Liver (tissue), 9 donors: Measurements from ENCODE around the gene SORL1. TPM values are rescaled to one million over a fixed set of nuclear protein-coding genes. Genes with fewer than 3 reads are reported as not detected.

Source experiments
- DNase-seq: peaks from one replicate; pipeline ENCODE4 v3.0.0-alpha.2; 2017; ENCODE audit warnings: low spot score
- H3K27ac ChIP-seq, 2 donors: one replicate each; pipeline ENCODE4 v1.7.0; 2013; ENCODE audit warnings: inconsistent platforms in 2 of 2, low read length in 2 of 2, control low read depth in 1 of 2, low read depth in 1 of 2, mild to moderate bottlenecking in 1 of 2
- H3K27me3 ChIP-seq, 4 donors: one replicate each; pipeline versions ENCODE4 v1.6.1 to v1.7.0; 2013; ENCODE audit warnings: low read length in 3 of 4, inconsistent platforms in 1 of 4, mild to moderate bottlenecking in 1 of 4, moderate library complexity in 1 of 4; ENCODE audit not compliant: control insufficient read depth in 4 of 4, insufficient read depth in 4 of 4
- H3K36me3 ChIP-seq, 4 donors: one replicate each; pipeline versions ENCODE4 v1.6.1 to v1.7.0; 2013; ENCODE audit warnings: low read length in 3 of 4, mild to moderate bottlenecking in 3 of 4, low read depth in 1 of 4, moderate library complexity in 1 of 4; ENCODE audit not compliant: control insufficient read depth in 4 of 4, insufficient read depth in 3 of 4
- H3K4me1 ChIP-seq, 4 donors: one replicate each; pipeline versions ENCODE4 v1.6.1 to v1.7.0; 2013; ENCODE audit warnings: low read length in 3 of 4, mild to moderate bottlenecking in 3 of 4, moderate library complexity in 1 of 4; ENCODE audit not compliant: control insufficient read depth in 4 of 4, insufficient read depth in 4 of 4
- H3K4me3 ChIP-seq, 3 donors: one replicate each; pipeline versions ENCODE4 v1.6.1 to v1.7.0; 2013; ENCODE audit warnings: low read length in 3 of 3, control low read depth in 1 of 3, low read depth in 1 of 3, mild to moderate bottlenecking in 1 of 3
- H3K9ac ChIP-seq, 2 donors: one replicate each; pipeline ENCODE4 v1.7.0; 2013; ENCODE audit warnings: low read length in 2 of 2, mild to moderate bottlenecking in 2 of 2, moderate library complexity in 2 of 2, control low read depth in 1 of 2, low read depth in 1 of 2
- H3K9me3 ChIP-seq, 4 donors: one replicate each; pipeline versions ENCODE4 v1.6.1 to v1.7.0; 2013; ENCODE audit warnings: low read length in 3 of 4; ENCODE audit not compliant: control insufficient read depth in 4 of 4
- CTCF ChIP-seq: fragments of 150-350 bp; IDR thresholded peaks from 2 replicates; pipeline ENCODE4 v1.5.1; 2017; ENCODE audit warnings: improper control_type of control experiment, low read depth, low read length; ENCODE audit not compliant: missing input control
- FOXA1 ChIP-seq: IDR thresholded peaks from 2 replicates; pipeline ENCODE4 v1.6.1; 2016; ENCODE audit warnings: antibody characterized with exemption
- HNF4A ChIP-seq, 2 donors: conservative IDR thresholded peaks; 2 replicates each; pipeline ENCODE4 v1.6.1; 2016; ENCODE audit warnings: antibody characterized with exemption in 2 of 2, mild to moderate bottlenecking in 2 of 2
- RXRA ChIP-seq, 2 donors: IDR thresholded peaks; 2 replicates each; pipeline ENCODE4 v1.6.1; 2017 to 2018; ENCODE audit warnings: antibody characterized with exemption in 2 of 2, mild to moderate bottlenecking in 1 of 2
- SP1 ChIP-seq: IDR thresholded peaks from 2 replicates; pipeline ENCODE4 v1.6.1; 2018; ENCODE audit warnings: antibody characterized with exemption, mild to moderate bottlenecking
- TAF1 ChIP-seq: conservative IDR thresholded peaks from 2 replicates; pipeline ENCODE4 v1.6.1; 2016; ENCODE audit warnings: antibody characterized with exemption, mild to moderate bottlenecking
- YY1 ChIP-seq: IDR thresholded peaks from 2 replicates; pipeline ENCODE4 v1.6.1; 2016; ENCODE audit warnings: antibody characterized with exemption, mild to moderate bottlenecking
- WGBS: extraction: QIAGEN DNeasy Blood & Tissue Kit; methylation state at CpG from one replicate; pipeline ENCODE4 v1.1.7; 2013; 5-methylcytosine and 5-hydroxymethylcytosine counted together
- polyA plus RNA-seq, 2 donors: library from polyadenylated mRNA; stranded (reverse) in 1 of 2; unstranded in 1 of 2; fragments of 200-250 nt in 1 of 2; fragments of >200 nt in 1 of 2; fragmentation: Nextera tagmentation in 1 of 2; extraction: Ambion mirVana in 1 of 2; gene quantifications; one replicate each; pipeline versions ENCODE4 v1.2.1 to v1.2.3, GENCODE V29; 2013 to 2015
- total RNA-seq, 2 donors: library from RNA; depleted of rRNA; stranded (reverse); fragments of >200 nt; gene quantifications; one replicate each; pipeline ENCODE4 v1.2.3, GENCODE V29; 2014
- TF ChIP-seq, protein P1 (sequence below): IDR thresholded peaks from 2 replicates; pipeline ENCODE4 v1.6.1; 2016; ENCODE audit warnings: antibody characterized with exemption, mild to moderate bottlenecking
- TF ChIP-seq, protein P2 (sequence below): IDR thresholded peaks from 2 replicates; pipeline ENCODE4 v1.6.1; 2016; ENCODE audit warnings: antibody characterized with exemption
- donor health status: healthy.
- donor health status: healthy.
- donor health status: healthy.
- donor health status: healthy.
- donor health status: healthy.

Gene SORL1
- total and polyA plus RNA-seq, 4 donors = 14.6 to 124 (median 25.4) TPM

GRCh38 chr11:121563003-121563402 is 110.9 kb downstream of the SORL1 start:
- H3K4me1 ChIP-seq = peaks cover 8 to 53% (median 21%) of the 10 kb centered on the region in 4 donors
- no peaks in the 10 kb centered on the region for H3K9me3 ChIP-seq
- no peak for DNase-seq
- 49% methylated on average over 4 of the region's 4 CpGs for WGBS
- no peak for TF ChIP-seq TAF1
- TF ChIP-seq HNF4A (conservative IDR thresholded peaks at IDR 0.05) = peak in 1 of 2 donors; percentile 20
- no peak for TF ChIP-seq YY1
- no peak for TF ChIP-seq SP1
- TF ChIP-seq, protein P1, sequence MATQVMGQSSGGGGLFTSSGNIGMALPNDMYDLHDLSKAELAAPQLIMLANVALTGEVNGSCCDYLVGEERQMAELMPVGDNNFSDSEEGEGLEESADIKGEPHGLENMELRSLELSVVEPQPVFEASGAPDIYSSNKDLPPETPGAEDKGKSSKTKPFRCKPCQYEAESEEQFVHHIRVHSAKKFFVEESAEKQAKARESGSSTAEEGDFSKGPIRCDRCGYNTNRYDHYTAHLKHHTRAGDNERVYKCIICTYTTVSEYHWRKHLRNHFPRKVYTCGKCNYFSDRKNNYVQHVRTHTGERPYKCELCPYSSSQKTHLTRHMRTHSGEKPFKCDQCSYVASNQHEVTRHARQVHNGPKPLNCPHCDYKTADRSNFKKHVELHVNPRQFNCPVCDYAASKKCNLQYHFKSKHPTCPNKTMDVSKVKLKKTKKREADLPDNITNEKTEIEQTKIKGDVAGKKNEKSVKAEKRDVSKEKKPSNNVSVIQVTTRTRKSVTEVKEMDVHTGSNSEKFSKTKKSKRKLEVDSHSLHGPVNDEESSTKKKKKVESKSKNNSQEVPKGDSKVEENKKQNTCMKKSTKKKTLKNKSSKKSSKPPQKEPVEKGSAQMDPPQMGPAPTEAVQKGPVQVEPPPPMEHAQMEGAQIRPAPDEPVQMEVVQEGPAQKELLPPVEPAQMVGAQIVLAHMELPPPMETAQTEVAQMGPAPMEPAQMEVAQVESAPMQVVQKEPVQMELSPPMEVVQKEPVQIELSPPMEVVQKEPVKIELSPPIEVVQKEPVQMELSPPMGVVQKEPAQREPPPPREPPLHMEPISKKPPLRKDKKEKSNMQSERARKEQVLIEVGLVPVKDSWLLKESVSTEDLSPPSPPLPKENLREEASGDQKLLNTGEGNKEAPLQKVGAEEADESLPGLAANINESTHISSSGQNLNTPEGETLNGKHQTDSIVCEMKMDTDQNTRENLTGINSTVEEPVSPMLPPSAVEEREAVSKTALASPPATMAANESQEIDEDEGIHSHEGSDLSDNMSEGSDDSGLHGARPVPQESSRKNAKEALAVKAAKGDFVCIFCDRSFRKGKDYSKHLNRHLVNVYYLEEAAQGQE = no peak
- TF ChIP-seq RXRA (IDR thresholded peaks at IDR 0.05) = peak in 1 of 2 donors; percentile 12
- TF ChIP-seq, protein P2, sequence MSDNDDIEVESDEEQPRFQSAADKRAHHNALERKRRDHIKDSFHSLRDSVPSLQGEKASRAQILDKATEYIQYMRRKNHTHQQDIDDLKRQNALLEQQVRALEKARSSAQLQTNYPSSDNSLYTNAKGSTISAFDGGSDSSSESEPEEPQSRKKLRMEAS = peak; percentile 36
- no peak overlapping the region for H3K4me3 ChIP-seq
- peaks cover 4 to 34% (median 12%) of the 10 kb centered on the region in 4 donors for H3K36me3 ChIP-seq
- no peak overlapping the region for H3K9ac ChIP-seq
- H3K27ac ChIP-seq = peak overlapping the region; percentile 87 to 98
- no peaks in the 10 kb centered on the region for H3K27me3 ChIP-seq

GRCh38 chr11:121563900-121564822 is 112.0 kb downstream of the SORL1 start:
- no peak overlapping the region for H3K9ac ChIP-seq
- H3K27ac ChIP-seq = peak overlapping the region; percentile 87 to 98
- WGBS = 60% methylated on average over 8 of the region's 8 CpGs
- H3K4me1 ChIP-seq = peaks cover 8 to 53% (median 21%) of the 10 kb centered on the region in 4 donors
- no peaks in the 10 kb centered on the region for H3K9me3 ChIP-seq
- peaks cover 0 to 28% (median 4%) of the 10 kb centered on the region in 4 donors for H3K36me3 ChIP-seq
- no peaks in the 10 kb centered on the region for H3K27me3 ChIP-seq
- no peak overlapping the region for H3K4me3 ChIP-seq
- no peak for DNase-seq
- no peak for TF ChIP-seq FOXA1
- no peak for TF ChIP-seq CTCF
